ENCODE data around the gene APOBEC3B.
A peak's percentile ranks its signal among the peaks of the same experiment; 100 is the strongest.
"Not testable (repeated sequence)": the region's sequence is repeated elsewhere in the genome, so short reads cannot be mapped to it uniquely, and the experiment has no call there.

The APOBEC3B gene

GRCh38 chr22:38967451-38968450 lies 14.4 kb upstream of the APOBEC3B start:
- DNase-seq (ENCODE audit: low read depth) = no peak

GRCh38 chr22:38968801-38969200 lies 13.3 kb upstream of the APOBEC3B start:
- no peak for DNase-seq (ENCODE audit: low read depth)

GRCh38 chr22:38970551-38970950 lies 11.6 kb upstream of the APOBEC3B start:
- no peak for DNase-seq (ENCODE audit: low read depth)

- no peak for DNase-seq (ENCODE audit: low read depth)
Observed at GRCh38 chr22:38971202-38971601, 10.9 kb upstream of the APOBEC3B start.

GRCh38 chr22:38971791-38972190 lies 10.4 kb upstream of the APOBEC3B start:
- no peak for DNase-seq (ENCODE audit: low read depth)

GRCh38 chr22:38972558-38972957 lies 9.6 kb upstream of the APOBEC3B start:
- no peak for DNase-seq (ENCODE audit: low read depth)

- DNase-seq (ENCODE audit: low read depth) = peak; percentile 39
Observed at GRCh38 chr22:38973289-38974169, 8.6 kb upstream of the APOBEC3B start.

- no peak for DNase-seq (ENCODE audit: low read depth)
Observed at GRCh38 chr22:38974170-38974825, 7.8 kb upstream of the APOBEC3B start.

- DNase-seq (ENCODE audit: low read depth) = no peak
Observed at GRCh38 chr22:38974826-38975175, 7.3 kb upstream of the APOBEC3B start.

GRCh38 chr22:38977289-38977688 lies 4.9 kb upstream of the APOBEC3B start:
- not testable (repeated sequence) for DNase-seq (ENCODE audit: low read depth)

GRCh38 chr22:38980587-38980986 lies 1.6 kb upstream of the APOBEC3B start:
- not testable (repeated sequence) for DNase-seq (ENCODE audit: low read depth)

- peak; percentile 40 for DNase-seq (ENCODE audit: low read depth)
Observed at GRCh38 chr22:38981005-38981991, 849 bp upstream of the APOBEC3B start.

GRCh38 chr22:38984224-38984623 lies 2.1 kb downstream of the APOBEC3B start:
- DNase-seq (ENCODE audit: low read depth) = no peak

- DNase-seq (ENCODE audit: low read depth) = peak; percentile 49
Observed at GRCh38 chr22:38984784-38985757, 2.9 kb downstream of the APOBEC3B start.

- DNase-seq (ENCODE audit: low read depth) = no peak
Observed at GRCh38 chr22:38986629-38987028, 4.5 kb downstream of the APOBEC3B start.

GRCh38 chr22:38987171-38987895 lies 5.2 kb downstream of the APOBEC3B start:
- no peak for DNase-seq (ENCODE audit: low read depth)

GRCh38 chr22:38989466-38989865 lies 7.3 kb downstream of the APOBEC3B start:
- DNase-seq (ENCODE audit: low read depth) = no peak

GRCh38 chr22:38992871-38993371 lies 10.8 kb downstream of the APOBEC3B start:
- DNase-seq (ENCODE audit: low read depth) = not testable (repeated sequence)

GRCh38 chr22:38996105-38996504 lies 14.0 kb downstream of the APOBEC3B start:
- no peak for DNase-seq (ENCODE audit: low read depth)

Data from ELR (cell line).